Mucosa of rectum (tissue), 2 donors: ENCODE results near the gene OCSTAMP.

Source experiments
- H3K27ac ChIP-seq, 2 donors: one replicate each; pipeline ENCODE4 v1.7.0; 2013; ENCODE audit warnings: inconsistent platforms in 2 of 2, low read depth in 2 of 2, low read length in 2 of 2
- H3K27me3 ChIP-seq, 2 donors: one replicate each; pipeline ENCODE4 v1.7.0; 2013; ENCODE audit warnings: low read length in 2 of 2; ENCODE audit not compliant: control insufficient read depth in 2 of 2, insufficient read depth in 2 of 2
- H3K36me3 ChIP-seq, 2 donors: one replicate each; pipeline ENCODE4 v1.7.0; 2013; ENCODE audit warnings: low read length in 2 of 2; ENCODE audit not compliant: control insufficient read depth in 2 of 2, insufficient read depth in 2 of 2
- H3K4me1 ChIP-seq, 2 donors: one replicate each; pipeline ENCODE4 v1.7.0; 2013; ENCODE audit warnings: low read length in 2 of 2, mild to moderate bottlenecking in 1 of 2; ENCODE audit not compliant: control insufficient read depth in 2 of 2, insufficient read depth in 2 of 2
- H3K4me3 ChIP-seq, 2 donors: one replicate each; pipeline ENCODE4 v1.7.0; 2013; ENCODE audit warnings: low read length in 2 of 2
- H3K9ac ChIP-seq, 2 donors: one replicate each; pipeline ENCODE4 v1.7.0; 2013; ENCODE audit warnings: low read length in 2 of 2, low read depth in 1 of 2, mild to moderate bottlenecking in 1 of 2
- H3K9me3 ChIP-seq, 2 donors: one replicate each; pipeline ENCODE4 v1.7.0; 2013; ENCODE audit warnings: low read length in 2 of 2; ENCODE audit not compliant: control insufficient read depth in 2 of 2
- donor health status: healthy.
- donor health status: Normal muscosa, but diverticular disease.

The OCSTAMP gene

DNA sequence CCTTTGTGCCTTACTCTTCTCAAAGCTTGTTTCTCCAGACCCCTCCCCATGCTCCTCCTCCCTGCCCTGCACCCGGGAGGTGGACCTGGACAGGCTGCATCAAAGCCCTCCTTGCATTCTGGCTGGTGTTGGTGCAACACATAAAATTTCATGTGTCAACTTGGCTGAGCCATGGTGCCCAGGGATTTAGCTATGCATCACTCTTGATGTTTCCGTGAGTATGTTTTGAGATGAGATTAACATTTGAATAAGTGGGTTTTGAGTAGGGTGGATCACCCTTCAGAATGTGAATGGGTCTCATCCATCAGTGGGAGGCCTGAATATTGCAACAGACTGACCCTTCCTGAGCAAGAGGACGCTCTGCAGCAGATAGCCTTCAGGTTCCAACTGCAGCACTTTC, 4.4 kb upstream of the OCSTAMP start:
- Histone ChIP-seq H3K9ac (no peak overlapping the region), H3K36me3 (no peaks in the 10 kb centered on the region), H3K27ac (no peak overlapping the region), H3K4me3 (no peak overlapping the region), H3K4me1 (peaks cover 0 to 3% of the 10 kb centered on the region in 2 donors), H3K9me3 (no peaks in the 10 kb centered on the region), H3K27me3 (peaks cover 0 to 3% of the 10 kb centered on the region in 2 donors)

DNA sequence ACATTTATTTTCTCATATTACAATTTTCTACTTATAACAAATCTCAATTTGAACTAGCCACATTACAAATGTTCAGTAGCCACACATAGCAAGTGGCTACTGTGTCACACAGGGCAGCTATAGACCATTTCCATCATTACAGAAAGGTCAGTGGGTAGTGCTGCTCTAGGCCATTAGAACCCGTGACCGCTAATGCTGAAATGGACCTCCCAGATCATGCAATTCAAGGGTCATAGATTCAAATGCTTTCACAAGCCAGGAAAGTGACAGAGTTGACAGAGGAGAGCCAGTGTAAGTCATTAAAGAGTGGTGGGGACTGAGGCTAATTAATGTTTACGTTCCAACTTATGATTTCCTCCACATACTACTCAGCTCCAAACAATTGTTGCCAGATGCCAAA, 3.5 kb upstream of the OCSTAMP start:
- no peak overlapping the region for H3K4me3 ChIP-seq
- H3K9me3 ChIP-seq, result no peaks in the 10 kb centered on the region
- no peak overlapping the region for H3K9ac ChIP-seq
- H3K36me3 ChIP-seq, result no peaks in the 10 kb centered on the region
- H3K27me3 ChIP-seq, result peaks cover 0 to 3% of the 10 kb centered on the region in 2 donors
- no peak overlapping the region for H3K27ac ChIP-seq
- H3K4me1 ChIP-seq, result peaks cover 0 to 3% of the 10 kb centered on the region in 2 donors

DNA sequence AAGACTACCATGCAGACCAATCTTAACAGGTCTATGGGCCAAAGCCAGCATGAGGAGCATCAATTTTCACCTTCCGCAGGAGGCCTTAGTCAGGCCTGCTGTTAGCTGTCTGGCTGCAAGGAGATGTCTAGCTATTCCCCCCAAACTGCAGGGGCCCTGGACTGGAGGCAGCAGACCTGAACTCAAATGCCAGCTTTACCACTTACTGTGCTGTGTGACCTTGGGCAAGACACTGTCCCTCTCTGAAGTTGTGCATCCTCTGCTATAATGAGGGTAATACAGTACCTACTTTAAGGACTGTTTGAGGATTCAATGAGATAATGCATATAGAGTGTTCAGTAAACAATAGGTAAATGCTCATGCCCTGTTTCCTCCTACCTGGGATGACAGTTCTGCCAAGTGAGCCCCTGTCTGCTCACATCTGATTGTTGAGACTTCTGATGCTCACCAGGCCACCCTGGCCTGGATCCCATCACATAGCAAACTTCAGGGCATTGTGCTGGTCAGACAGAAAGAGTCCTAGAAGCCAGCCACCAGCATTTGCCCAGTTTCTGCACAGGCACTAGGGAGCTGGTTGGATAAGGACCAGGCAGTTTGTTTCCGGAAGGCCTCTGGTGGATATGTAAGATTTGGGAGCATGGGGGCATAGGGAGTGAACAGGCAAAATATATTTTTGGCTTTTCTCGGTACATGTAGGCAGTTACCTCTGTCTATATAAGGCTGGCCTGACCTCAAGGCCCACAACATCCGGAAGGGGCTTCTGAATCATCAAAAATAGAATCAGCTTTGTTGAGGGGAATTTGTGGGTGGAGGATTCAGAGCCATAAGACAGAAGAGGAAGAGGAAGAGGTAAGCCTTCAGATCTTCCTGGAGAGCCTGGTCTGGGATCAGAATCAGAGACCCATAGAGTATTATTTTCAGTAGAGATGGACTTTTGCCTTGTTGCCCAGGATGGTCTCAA, 2.3 kb upstream of the OCSTAMP start:
- no peak overlapping the region for H3K9ac ChIP-seq
- H3K4me1 ChIP-seq, result peaks cover 0 to 3% of the 10 kb centered on the region in 2 donors
- H3K4me3 ChIP-seq, result no peak overlapping the region

DNA sequence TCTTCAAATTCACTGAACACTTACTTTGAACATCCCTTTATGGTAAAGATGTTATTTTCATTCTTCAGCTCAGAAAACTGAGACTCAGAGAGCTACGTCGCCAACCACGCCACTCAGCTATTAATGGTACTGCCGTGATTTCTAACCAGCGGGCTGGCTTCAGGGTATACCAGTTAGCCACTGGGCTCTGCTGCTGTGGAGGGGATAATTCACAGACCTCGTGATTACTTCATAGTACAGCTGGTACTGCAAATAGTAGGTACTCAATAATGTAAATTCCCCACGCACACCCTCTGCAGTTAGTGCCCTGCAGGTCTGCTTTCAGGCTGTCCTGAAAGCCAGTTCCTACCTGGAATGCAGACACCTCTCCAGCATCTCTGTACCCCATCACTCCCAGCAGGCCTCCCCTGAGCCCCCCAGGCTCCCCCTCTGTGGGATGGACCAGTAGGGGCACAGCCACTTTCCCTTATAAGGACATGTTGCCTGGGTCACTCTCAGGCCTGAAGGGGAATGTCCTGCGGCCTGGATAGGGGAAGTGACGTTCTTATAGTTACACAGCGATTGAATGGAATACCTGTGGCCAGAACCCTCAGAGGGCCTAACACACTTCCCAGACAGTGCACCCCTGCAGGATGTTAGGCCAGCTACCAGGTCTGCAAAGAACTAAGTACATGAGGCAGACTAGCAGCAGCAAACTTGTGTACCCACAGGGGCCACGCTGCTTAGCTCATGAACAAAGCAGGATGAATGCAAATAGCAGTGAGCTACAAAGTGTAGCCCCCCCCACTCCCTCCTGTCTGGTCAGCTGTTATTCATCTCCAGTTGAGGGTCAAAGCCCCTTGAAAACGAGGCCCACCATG, 1.3 kb upstream of the OCSTAMP start:
- Histone ChIP-seq H3K9me3 (no peaks in the 10 kb centered on the region), H3K27ac (no peak overlapping the region), H3K36me3 (no peaks in the 10 kb centered on the region), H3K4me3 (no peak overlapping the region), H3K9ac (no peak overlapping the region), H3K4me1 (peaks cover 0 to 3% of the 10 kb centered on the region in 2 donors), H3K27me3 (peaks cover 0 to 3% of the 10 kb centered on the region in 2 donors)

More for the DNA sequence above, 2.3 kb upstream of the OCSTAMP start:
- H3K9me3 ChIP-seq, result no peaks in the 10 kb centered on the region
- H3K27ac ChIP-seq, result peak overlapping the region in 1 of 2 donors; percentile 29
- no peaks in the 10 kb centered on the region for H3K36me3 ChIP-seq
- peaks cover 0 to 3% of the 10 kb centered on the region in 2 donors for H3K27me3 ChIP-seq

DNA sequence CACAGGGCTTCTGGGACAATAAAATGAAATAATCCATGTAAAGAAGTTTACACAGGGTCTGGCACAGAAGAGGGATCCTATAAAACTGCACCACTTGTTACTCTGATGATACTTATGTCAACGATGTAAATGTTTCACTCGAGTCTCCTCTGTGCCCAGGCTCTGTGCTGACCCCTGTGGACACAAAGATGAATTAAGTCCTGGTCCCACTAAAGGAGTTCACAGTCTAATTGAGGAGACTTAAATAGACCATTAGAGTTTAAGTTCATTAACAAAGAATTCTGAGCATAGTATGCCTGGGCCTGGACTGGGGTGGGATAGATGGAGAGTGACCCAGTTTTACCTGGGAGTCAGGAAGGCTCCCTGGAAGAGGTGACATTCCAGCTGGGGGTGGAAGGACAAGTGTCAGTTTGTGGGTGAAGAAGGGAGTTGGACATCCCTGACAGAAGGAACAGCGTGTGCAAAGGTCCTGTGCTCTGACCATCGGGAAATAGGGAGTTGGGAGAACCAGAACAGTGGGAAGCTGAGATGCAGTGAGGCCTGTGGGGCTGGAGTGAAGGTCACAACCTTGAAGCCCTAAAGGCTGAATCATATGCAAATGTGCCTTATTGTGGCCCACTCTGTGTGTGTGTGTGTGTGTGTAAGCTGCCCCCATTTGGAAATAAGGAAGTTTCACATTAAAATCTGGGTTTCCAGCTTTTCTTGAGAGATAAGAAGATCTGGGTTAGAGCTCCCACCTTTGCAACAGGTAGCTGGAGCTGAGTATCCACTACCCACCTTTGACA, 1.1 kb downstream of the OCSTAMP start:
- H3K27ac ChIP-seq, result no peak overlapping the region
- H3K4me1 ChIP-seq, result no peaks in the 10 kb centered on the region
- H3K9me3 ChIP-seq, result no peaks in the 10 kb centered on the region
- peaks cover 0 to 3% of the 10 kb centered on the region in 2 donors for H3K27me3 ChIP-seq
- no peaks in the 10 kb centered on the region for H3K36me3 ChIP-seq
- no peak overlapping the region for H3K4me3 ChIP-seq
- no peak overlapping the region for H3K9ac ChIP-seq

DNA sequence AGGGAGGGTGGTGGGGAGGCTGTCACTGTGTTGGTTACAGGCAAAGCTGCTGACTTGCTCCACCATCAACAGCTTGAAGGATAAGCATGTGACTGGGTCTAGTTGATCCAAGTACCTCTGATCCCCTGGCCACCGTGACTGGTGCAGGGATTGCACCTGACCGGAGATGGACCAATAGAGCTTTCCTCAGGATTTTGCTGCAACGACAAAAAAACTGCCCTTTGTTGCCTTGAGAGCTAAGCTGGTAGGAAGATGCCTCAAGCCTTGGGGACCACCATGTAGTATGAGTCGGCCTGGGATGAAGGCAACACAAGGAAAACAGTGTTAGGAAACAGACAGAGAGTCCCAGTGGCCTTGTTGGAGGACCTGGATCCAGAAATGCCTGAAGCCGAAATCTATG, 1.8 kb downstream of the OCSTAMP start:
- Histone ChIP-seq H3K4me3 (no peak overlapping the region), H3K9me3 (no peaks in the 10 kb centered on the region), H3K27me3 (peaks cover 0 to 3% of the 10 kb centered on the region in 2 donors), H3K36me3 (no peaks in the 10 kb centered on the region), H3K27ac (no peak overlapping the region), H3K9ac (no peak overlapping the region), H3K4me1 (no peaks in the 10 kb centered on the region)

DNA sequence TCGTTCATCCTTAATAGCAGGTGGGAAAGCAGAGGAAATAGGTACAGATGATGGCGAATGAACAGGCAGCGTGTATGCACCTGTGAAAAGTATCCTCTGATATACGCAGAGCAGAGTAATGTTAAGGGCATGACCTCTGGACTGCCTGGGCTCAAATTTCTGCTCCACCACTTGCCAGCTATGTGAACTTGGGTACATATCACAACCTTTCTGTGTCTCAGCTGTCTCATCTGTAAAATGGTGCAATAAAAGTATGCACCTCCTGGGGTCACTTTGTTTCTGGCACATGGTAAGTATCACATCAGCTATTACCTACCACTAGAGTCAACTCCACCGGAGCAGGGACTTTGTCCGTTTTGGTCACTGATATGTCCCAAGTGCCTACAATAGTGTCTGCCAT, 2.5 kb downstream of the OCSTAMP start:
- no peaks in the 10 kb centered on the region for H3K9me3 ChIP-seq
- no peak overlapping the region for H3K9ac ChIP-seq
- no peaks in the 10 kb centered on the region for H3K4me1 ChIP-seq

DNA sequence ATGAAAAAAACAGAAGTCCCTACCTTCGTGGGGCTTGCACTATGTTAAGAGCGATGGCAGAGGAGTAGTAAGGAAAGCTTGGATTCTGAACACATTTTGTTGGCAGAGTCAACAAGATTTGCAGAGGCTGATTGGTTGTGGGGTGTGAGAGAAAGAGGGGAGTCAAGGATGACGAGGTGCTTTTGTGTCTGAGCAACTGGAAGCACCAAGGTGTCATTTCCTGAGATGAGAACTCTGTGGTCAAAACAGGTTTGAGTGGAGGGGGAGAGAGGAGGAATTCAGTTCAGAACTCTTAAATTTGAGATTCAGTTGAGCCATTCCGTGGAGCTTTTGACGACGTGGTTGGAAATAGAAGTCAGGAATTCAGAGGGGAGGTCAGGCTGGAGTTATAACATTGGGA, 3.5 kb downstream of the OCSTAMP start:
- Histone ChIP-seq H3K27me3 (peaks cover 0 to 3% of the 10 kb centered on the region in 2 donors), H3K27ac (no peak overlapping the region)

More for the DNA sequence above, 2.5 kb downstream of the OCSTAMP start:
- H3K36me3 ChIP-seq, result no peaks in the 10 kb centered on the region
- no peak overlapping the region for H3K4me3 ChIP-seq
- no peak overlapping the region for H3K27ac ChIP-seq
- peaks cover 0 to 3% of the 10 kb centered on the region in 2 donors for H3K27me3 ChIP-seq

DNA sequence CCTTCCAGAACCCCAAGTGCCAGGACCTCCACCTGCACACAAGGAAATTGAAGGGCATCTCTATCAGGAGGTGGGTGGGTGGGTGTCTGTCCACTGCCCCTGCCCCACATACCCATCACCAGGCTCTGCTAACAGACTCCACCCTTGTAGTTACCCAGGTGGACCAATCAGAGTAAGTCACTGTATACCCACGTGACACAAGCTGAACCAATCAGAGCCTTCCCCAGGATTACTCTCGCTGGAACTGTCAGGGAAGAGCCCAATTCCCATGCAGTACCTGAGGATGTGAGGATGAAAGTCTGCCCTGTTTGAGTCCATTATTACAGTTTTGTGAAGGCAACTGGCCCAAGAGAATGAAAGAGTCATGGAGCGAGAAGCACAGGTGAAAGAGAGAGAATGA, 4.2 kb downstream of the OCSTAMP start:
- no peak overlapping the region for H3K27ac ChIP-seq
- H3K4me1 ChIP-seq, result no peaks in the 10 kb centered on the region
- H3K9me3 ChIP-seq, result no peaks in the 10 kb centered on the region
- H3K9ac ChIP-seq, result no peak overlapping the region
- H3K4me3 ChIP-seq, result no peak overlapping the region
- no peaks in the 10 kb centered on the region for H3K36me3 ChIP-seq
- peaks cover 0 to 3% of the 10 kb centered on the region in 2 donors for H3K27me3 ChIP-seq

More for the DNA sequence above, 3.5 kb downstream of the OCSTAMP start:
- no peaks in the 10 kb centered on the region for H3K4me1 ChIP-seq
- no peak overlapping the region for H3K4me3 ChIP-seq
- H3K9me3 ChIP-seq, result no peaks in the 10 kb centered on the region
- H3K36me3 ChIP-seq, result no peaks in the 10 kb centered on the region
- H3K9ac ChIP-seq, result no peak overlapping the region
